Mesenchymal stem cell (in vitro differentiated cells and primary cell): ENCODE results near the gene GMPR. TPM values are rescaled to one million over a fixed set of nuclear protein-coding genes. Genes with fewer than 3 reads are reported as not detected.
A peak's percentile ranks its signal among the peaks of the same experiment; 100 is the strongest.

Experiments
- DNase-seq: peaks from one replicate; pipeline ENCODE4 v3.0.0-alpha.2; 2013
- H2AFZ ChIP-seq: one replicate; pipeline ENCODE4 v1.6.1; 2013; ENCODE audit warnings: low read depth, mild to moderate bottlenecking, control low read depth, inconsistent platforms, low read length, moderate library complexity
- H2AK5ac ChIP-seq: 2 replicates; pipeline ENCODE4 v1.6.1; 2013; ENCODE audit warnings: low read length, moderate library complexity, mild to moderate bottlenecking, inconsistent platforms; ENCODE audit not compliant: severe bottlenecking
- H2BK120ac ChIP-seq: one replicate; pipeline ENCODE4 v1.6.1; 2013; ENCODE audit warnings: low read depth, mild to moderate bottlenecking, inconsistent platforms, low read length, moderate library complexity
- H2BK12ac ChIP-seq, 2 experiments: one replicate each; pipeline ENCODE4 v1.6.1; 2013; ENCODE audit warnings: inconsistent platforms in 2 of 2, low read length in 2 of 2, mild to moderate bottlenecking in 2 of 2, moderate library complexity in 2 of 2, control low read depth in 1 of 2
- H2BK15ac ChIP-seq: one replicate; pipeline ENCODE4 v1.6.1; 2013; ENCODE audit warnings: mild to moderate bottlenecking, low read depth, inconsistent platforms; ENCODE audit not compliant: poor library complexity, severe bottlenecking
- H2BK5ac ChIP-seq: 2 replicates; pipeline ENCODE4 v1.6.1; 2013; ENCODE audit warnings: low read depth, mild to moderate bottlenecking, low read length, control low read depth, inconsistent platforms; ENCODE audit not compliant: poor library complexity, severe bottlenecking
- H3K14ac ChIP-seq, 2 experiments: one replicate each; pipeline ENCODE4 v1.6.1; 2013; ENCODE audit warnings: inconsistent platforms in 2 of 2, low read length in 2 of 2, control low read depth in 1 of 2, mild to moderate bottlenecking in 1 of 2, moderate library complexity in 1 of 2
- H3K18ac ChIP-seq, 2 experiments: one replicate each; pipeline ENCODE4 v1.6.1; 2013; ENCODE audit warnings: inconsistent platforms in 2 of 2, low read length in 2 of 2, control low read depth in 1 of 2, low read depth in 1 of 2, mild to moderate bottlenecking in 1 of 2
- H3K23ac ChIP-seq, 2 experiments: one replicate each; pipeline ENCODE4 v1.6.1; 2013; ENCODE audit warnings: inconsistent platforms in 2 of 2, low read length in 2 of 2, mild to moderate bottlenecking in 2 of 2, moderate library complexity in 2 of 2, control low read depth in 1 of 2
- H3K27ac ChIP-seq: 2 replicates; pipeline ENCODE4 v1.5.1; 2013; ENCODE audit warnings: mild to moderate bottlenecking, moderate library complexity, low read length, control low read depth, inconsistent platforms; ENCODE audit not compliant: poor library complexity, severe bottlenecking
- H3K27me3 ChIP-seq, 2 experiments: 2 replicates each; pipeline versions ENCODE4 v1.6.1 to v1.7.0; 2013; ENCODE audit warnings: low read length in 2 of 2, mild to moderate bottlenecking in 2 of 2, moderate library complexity in 2 of 2, control low read depth in 1 of 2, inconsistent platforms in 1 of 2; ENCODE audit not compliant: control insufficient read depth in 1 of 2, insufficient read depth in 1 of 2
- H3K36me3 ChIP-seq, 2 experiments: 2 replicates each; pipeline versions ENCODE4 v1.6.1 to v1.7.0; 2013; ENCODE audit warnings: low read length in 2 of 2, control low read depth in 1 of 2, inconsistent platforms in 1 of 2, low read depth in 1 of 2, mild to moderate bottlenecking in 1 of 2; ENCODE audit not compliant: insufficient read depth in 2 of 2, control insufficient read depth in 1 of 2
- H3K4ac ChIP-seq, 2 experiments: one replicate each; pipeline ENCODE4 v1.6.1; 2013; ENCODE audit warnings: inconsistent platforms in 2 of 2, low read length in 2 of 2, mild to moderate bottlenecking in 2 of 2, moderate library complexity in 2 of 2, control low read depth in 1 of 2, low read depth in 1 of 2
- H3K4me1 ChIP-seq: 2 replicates; pipeline ENCODE4 v1.6.1; 2013; ENCODE audit warnings: low read depth, low read length, control low read depth; ENCODE audit not compliant: control insufficient read depth, insufficient read depth
- H3K4me2 ChIP-seq: 2 replicates; pipeline ENCODE4 v1.6.1; 2013; ENCODE audit warnings: low read length, mild to moderate bottlenecking, inconsistent platforms; ENCODE audit not compliant: poor library complexity, severe bottlenecking
- H3K4me3 ChIP-seq, 2 experiments: 2 replicates each; pipeline versions ENCODE4 v1.5.1 to v1.7.0; 2013; ENCODE audit warnings: low read length in 2 of 2, mild to moderate bottlenecking in 2 of 2, control low read depth in 1 of 2, low read depth in 1 of 2; ENCODE audit not compliant: insufficient read depth in 1 of 2
- H3K79me1 ChIP-seq: replicated peaks from 2 replicates; pipeline ENCODE4 v1.6.1; 2013; ENCODE audit warnings: mild to moderate bottlenecking, control low read depth, low read length, inconsistent platforms; ENCODE audit not compliant: poor library complexity, severe bottlenecking
- H3K9ac ChIP-seq: 2 replicates; pipeline ENCODE4 v1.7.0; 2013; ENCODE audit warnings: mild to moderate bottlenecking, low read length, moderate library complexity
- H3K9me3 ChIP-seq: 2 replicates; pipeline ENCODE4 v1.7.0; 2013; ENCODE audit warnings: mild to moderate bottlenecking, low read length; ENCODE audit not compliant: control insufficient read depth
- H4K8ac ChIP-seq: one replicate; pipeline ENCODE4 v1.6.1; 2013; ENCODE audit warnings: inconsistent platforms, mild to moderate bottlenecking, low read length, moderate library complexity
- H4K91ac ChIP-seq: one replicate; pipeline ENCODE4 v1.6.1; 2013; ENCODE audit warnings: mild to moderate bottlenecking, low read length, inconsistent platforms
- WGBS: methylation state at CpG from one replicate; pipeline ENCODE4 v1.1.7; 2013; ENCODE audit warnings: mixed read lengths; 5-methylcytosine and 5-hydroxymethylcytosine counted together
- polyA plus RNA-seq, 2 experiments: library from polyadenylated mRNA; stranded (reverse); fragments of 200-250 nt; gene quantifications; one replicate each; pipeline ENCODE4 v1.2.3, GENCODE V29; 2013

The GMPR gene
- 23.7 TPM for polyA plus RNA-seq (2013, experiment 1 of 2)
- 26.0 TPM for polyA plus RNA-seq (2013, experiment 2 of 2)

DNA sequence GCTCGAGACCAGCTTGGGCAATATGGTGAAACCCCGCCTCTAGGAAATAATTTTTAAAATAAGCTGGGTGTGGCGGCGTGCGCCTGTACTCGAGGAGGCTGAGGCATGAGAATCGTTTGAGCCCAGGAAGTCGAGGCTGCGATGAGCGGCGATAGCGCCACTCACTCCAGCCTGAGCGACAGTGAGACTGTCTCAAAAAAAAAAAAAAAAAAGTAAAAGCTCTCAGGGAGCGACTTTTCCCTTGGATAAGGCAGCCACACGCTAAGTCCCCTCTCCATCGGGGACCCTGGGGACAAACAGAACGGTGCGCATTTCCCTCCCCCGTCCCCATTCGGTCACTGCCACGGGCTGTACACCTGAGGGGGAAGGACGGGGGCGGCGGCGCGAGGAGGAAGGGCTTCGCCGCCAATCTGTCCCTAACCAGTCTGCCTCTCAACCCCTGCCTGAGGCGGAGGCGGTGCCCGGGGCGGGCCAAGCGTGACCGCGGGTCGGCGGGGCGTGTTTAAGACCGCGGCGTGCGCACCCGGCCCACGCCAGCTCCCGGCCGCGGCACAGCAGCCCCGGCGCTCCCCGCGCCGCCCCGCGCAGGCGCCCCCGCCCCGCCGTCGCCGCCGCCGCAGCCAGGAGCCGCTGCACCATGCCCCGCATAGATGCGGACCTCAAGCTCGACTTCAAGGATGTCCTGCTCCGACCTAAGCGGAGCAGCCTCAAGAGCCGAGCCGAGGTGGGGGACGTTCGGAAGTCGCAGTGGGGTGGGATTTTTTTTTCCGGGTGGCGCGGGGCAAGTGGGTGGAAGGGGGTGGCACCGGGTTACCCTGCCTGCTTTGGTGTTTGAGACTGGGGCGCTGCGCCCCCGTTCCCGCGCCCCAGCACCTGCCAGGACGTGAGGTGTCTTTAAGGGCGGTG, at the start of gene GMPR:
TSS of gene GMPR (plus strand) at position 531 of the 906 bp plus-strand sequence. CDS start at position 638, 107 bp downstream.
- 8% methylated on average over 76 of the region's 84 CpGs for WGBS
- H3K18ac ChIP-seq = peak within 1 kb of the TSS; percentile 89 to 94
- no peaks in the 10 kb centered on the region for H3K9me3 ChIP-seq
- no peaks in the 10 kb centered on the region for H3K36me3 ChIP-seq
- H2BK5ac ChIP-seq = no peak within 1 kb of the TSS
- peak within 1 kb of the TSS; percentile 70 for H2AFZ ChIP-seq
- no peaks in the 10 kb centered on the region for H3K79me1 ChIP-seq
- H3K27me3 ChIP-seq = no peaks in the 10 kb centered on the region
- no peak within 1 kb of the TSS for H2AK5ac ChIP-seq
- peak within 1 kb of the TSS; percentile 13 to 59 for H3K4ac ChIP-seq
- H3K4me1 ChIP-seq = peaks cover 18% of the 10 kb centered on the region
- H3K27ac ChIP-seq = no peak within 1 kb of the TSS
- peak within 1 kb of the TSS; percentile 83 for H4K91ac ChIP-seq
- peak within 1 kb of the TSS; percentile 88 for H3K4me2 ChIP-seq
- no peak within 1 kb of the TSS for H3K14ac ChIP-seq
- peak within 1 kb of the TSS; percentile 97 for H4K8ac ChIP-seq
- H2BK12ac ChIP-seq = peak within 1 kb of the TSS; percentile 92 to 96
- H3K9ac ChIP-seq = peak within 1 kb of the TSS; percentile 83
- H2BK15ac ChIP-seq = peak within 1 kb of the TSS; percentile 89
- H3K23ac ChIP-seq = no peak within 1 kb of the TSS
- peak within 1 kb of the TSS; percentile 79 for H2BK120ac ChIP-seq
- peak within 1 kb of the TSS; percentile 62 to 92 for H3K4me3 ChIP-seq
- DNase-seq = peak; percentile 83

DNA sequence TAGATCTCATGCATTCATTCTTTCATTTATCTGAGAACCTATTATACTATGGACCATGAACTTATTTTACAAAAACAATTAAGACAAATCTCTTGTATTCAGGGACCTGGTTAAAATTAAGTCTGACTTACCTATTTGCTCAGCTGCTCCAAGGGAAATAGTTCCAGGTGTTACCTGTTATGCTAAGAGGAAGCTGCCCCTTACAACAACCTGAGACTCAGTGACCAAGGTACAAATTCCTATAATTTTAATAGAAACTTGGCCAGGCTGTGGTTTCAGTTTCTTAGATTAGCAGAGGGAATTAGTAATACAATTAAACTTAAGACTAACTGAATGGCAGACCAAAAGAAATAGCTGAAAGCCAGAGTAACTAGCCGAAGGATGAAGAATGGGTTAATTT, 48.2 kb upstream of the GMPR start:
- no peak overlapping the region for H4K91ac ChIP-seq
- no peak overlapping the region for H2AK5ac ChIP-seq
- H2BK15ac ChIP-seq = no peak overlapping the region
- no peak overlapping the region for H3K27ac ChIP-seq
- no peaks in the 10 kb centered on the region for H3K4me1 ChIP-seq
- no peak overlapping the region for H3K9ac ChIP-seq
- H3K4me3 ChIP-seq = no peak overlapping the region
- no peak overlapping the region for H4K8ac ChIP-seq
- H2AFZ ChIP-seq = no peak overlapping the region
- H3K9me3 ChIP-seq = no peaks in the 10 kb centered on the region
- H3K14ac ChIP-seq = no peak overlapping the region
- H3K27me3 ChIP-seq = peaks cover 0 to 5% of the 10 kb centered on the region in 2 experiments
- DNase-seq = no peak
- no peak overlapping the region for H3K18ac ChIP-seq
- H3K36me3 ChIP-seq = no peaks in the 10 kb centered on the region
- H2BK120ac ChIP-seq = no peak overlapping the region
- no peak overlapping the region for H2BK12ac ChIP-seq
- H3K4me2 ChIP-seq = no peak overlapping the region
- no peak overlapping the region for H2BK5ac ChIP-seq
- no peaks in the 10 kb centered on the region for H3K79me1 ChIP-seq
- WGBS = no CpG with 5 or more reads among the region's 1 CpG
- H3K23ac ChIP-seq = no peak overlapping the region
- no peak overlapping the region for H3K4ac ChIP-seq

DNA sequence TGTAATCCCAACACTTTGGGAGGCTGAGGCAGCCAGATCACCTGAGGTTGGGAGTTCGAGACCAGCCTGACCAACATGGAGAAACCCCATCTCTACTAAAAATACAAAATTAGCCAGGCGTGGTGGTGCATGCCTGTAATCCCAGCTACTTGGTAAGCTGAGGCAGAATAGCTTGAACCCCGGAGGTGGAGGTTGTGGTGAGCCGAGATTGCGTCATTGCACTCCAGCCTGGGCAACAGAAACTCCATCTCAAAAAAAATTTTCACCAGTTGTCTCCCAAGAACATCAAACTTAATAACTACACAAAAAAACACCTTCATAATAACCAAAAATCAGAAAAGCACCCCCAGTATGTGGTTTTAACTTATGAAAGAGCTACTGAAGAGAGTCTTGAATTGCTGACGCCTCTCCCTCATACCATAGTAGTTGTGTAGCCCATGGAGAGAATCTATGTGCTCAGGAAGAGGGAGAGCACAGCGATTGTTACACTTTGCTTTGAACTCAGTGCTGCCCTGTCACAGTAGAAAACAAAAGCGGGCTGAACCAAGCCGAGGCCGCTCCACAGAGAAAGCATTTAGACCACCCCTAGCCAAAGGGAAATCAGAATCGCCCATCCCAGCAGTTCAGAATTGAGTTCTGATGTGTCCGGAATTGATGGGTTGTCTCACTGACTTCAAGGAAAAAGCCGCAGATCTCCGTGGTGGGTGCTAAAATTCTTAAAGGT, 42.0 kb upstream of the GMPR start:
- WGBS = 85% methylated on average over 14 of the region's 14 CpGs

More for the DNA sequence above, 42.0 kb upstream of the GMPR start:
- Histone ChIP-seq H3K9me3 (no peaks in the 10 kb centered on the region), H3K4me1 (peaks cover 2% of the 10 kb centered on the region), H3K9ac (no peak overlapping the region), H3K14ac (no peak overlapping the region), H2BK120ac (no peak overlapping the region), H3K79me1 (no peaks in the 10 kb centered on the region), H3K18ac (no peak overlapping the region), H2AK5ac (no peak overlapping the region), H3K4me2 (no peak overlapping the region), H2BK15ac (peak overlapping the region; percentile 44), H4K8ac (no peak overlapping the region), H3K27ac (no peak overlapping the region), H2BK12ac (no peak overlapping the region), H3K36me3 (no peaks in the 10 kb centered on the region), H3K4me3 (no peak overlapping the region), H3K4ac (no peak overlapping the region), H4K91ac (no peak overlapping the region), H2BK5ac (no peak overlapping the region), H2AFZ (no peak overlapping the region), H3K23ac (peak overlapping the region in 1 of 2 experiments; percentile 26), H3K27me3 (peaks cover 0 to 3% of the 10 kb centered on the region in 2 experiments)
- no peak for DNase-seq
